HUDEP-2 (cell line): ENCODE data around the gene BST1.

Experiments used
- DNase-seq, 76 experiments: peaks; one replicate each; lab custom pipeline; 2025; ENCODE audit not compliant: unreplicated experiment in 76 of 76; lab: John Stamatoyannopoulos, UW

BST1 gene

DNA sequence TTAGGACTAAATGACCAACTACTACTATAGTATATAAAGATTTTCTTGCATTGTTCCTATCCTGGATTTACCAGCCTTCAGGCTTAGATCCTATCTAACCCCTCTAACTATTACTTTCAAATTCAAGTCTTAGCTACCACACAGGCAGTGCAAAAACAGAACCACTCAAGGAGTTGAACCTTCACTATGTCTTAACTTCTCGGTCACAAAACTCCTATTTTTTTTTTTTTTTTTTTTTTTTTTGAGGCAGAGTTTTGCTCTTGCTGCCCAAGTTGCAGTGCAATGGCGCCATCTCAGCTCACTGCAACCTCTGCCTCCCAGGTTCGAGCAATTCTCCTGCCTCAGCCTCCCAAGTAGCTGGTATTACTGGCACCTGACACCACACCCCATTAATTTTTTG is 27.5 kb upstream of the BST1 start:
- DNase-seq, result no peak

GRCh38 chr4:15676039-15676438 is 26.8 kb upstream of the BST1 start:
- DNase-seq, result no peak

GRCh38 chr4:15676899-15677298 is 26.0 kb upstream of the BST1 start:
- no peak for DNase-seq

- DNase-seq, result peak in 5 of 76 experiments; percentile 1 to 23 (median 4)
Observed at GRCh38 chr4:15677507-15677988, 25.3 kb upstream of the BST1 start.

- no peak for DNase-seq
Observed at GRCh38 chr4:15681067-15681371, 21.8 kb upstream of the BST1 start.

DNA sequence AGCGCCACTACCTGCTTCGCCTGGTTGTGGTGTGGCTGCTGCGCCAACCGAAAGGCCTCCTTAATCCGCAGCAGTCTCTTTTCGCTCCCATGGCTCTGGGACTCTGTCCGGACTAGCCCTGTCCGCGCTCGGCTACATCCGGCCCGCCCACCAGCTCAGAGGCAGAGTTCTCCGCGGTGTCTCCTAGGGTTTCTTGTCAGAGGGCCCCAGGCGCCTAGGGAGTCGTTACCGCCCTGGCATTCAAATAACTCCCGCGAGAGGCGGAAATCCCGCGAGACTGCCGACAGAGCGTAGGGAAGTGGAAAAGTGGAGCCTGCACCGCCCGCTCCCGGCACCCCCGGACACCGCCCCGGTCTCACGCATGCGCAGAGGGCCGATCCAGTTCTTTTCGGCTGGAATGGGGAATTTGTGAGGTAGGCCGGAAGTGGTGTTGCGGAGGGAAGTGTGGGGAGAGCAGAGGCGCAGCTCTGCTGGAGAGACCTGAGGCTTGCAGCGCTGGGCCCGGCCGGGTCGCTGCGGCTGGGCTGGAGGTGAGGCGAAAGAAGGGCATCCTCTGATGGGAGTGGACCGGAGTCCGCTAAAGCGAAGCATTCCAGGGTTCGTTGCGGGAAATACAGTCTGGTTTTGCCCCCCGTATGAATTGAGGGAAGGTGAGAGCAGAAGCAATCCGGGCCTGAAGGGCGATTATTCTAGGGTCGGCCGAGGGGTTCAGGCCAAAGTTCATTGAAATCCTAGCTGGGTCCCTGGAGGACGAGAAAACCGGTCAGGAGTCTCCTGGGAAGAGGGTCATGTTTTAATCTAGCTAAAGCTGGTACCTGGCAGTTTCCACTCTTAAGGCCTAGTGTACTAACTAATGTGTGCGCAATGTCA is 21.3 kb upstream of the BST1 start, which contains the start of gene FAM200B:
FAM200B (plus strand) TSS at position 456 of the 870 bp plus-strand sequence. CDS start 5,151 bp downstream, outside the sequence.
- peak; percentile 25 to 99 (median 95) for DNase-seq

DNA sequence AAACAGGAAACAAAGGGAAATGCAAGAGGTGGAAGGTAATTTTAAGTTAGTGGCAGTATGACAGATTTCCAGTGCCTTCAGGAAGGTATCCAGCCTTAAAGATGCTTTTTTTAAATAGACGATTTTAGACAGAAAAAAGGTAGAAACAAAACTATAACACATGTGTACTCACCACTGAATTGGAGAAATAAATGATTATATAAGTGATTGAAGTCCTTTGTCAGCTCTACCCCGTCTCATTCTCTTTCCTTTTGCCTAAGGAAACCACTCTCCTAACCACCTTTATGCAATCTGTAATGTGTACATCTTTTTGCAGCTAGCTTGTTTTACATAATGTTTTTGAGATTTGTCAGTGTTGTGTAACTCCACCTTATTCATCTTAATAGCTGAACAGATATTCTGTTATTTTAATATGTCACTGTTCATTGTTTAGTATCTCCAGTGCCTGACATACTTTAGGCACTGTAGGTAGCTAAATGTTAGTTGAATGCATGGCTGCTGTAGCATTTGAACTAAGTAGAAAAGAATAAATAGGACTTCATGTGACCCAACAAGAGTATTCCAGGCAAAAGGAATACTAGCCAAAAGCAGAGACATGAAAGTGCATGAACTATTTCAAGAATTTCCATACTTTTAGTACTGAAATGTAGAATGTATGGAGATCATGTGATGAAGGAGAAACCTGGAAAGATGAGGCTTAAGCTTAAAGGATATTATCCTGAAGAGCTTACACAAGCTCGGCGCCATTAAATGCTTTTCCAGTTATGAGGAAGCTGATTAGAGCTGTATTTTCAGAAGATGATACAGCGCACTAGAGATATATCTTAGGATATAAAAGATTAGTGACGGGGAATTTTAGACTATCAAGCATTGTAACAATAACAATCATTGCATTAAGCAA is 20.4 kb upstream of the BST1 start:
- peak in 2 of 76 experiments; percentile 1 for DNase-seq

GRCh38 chr4:15683143-15683495 is 19.7 kb upstream of the BST1 start:
- no peak for DNase-seq

DNA sequence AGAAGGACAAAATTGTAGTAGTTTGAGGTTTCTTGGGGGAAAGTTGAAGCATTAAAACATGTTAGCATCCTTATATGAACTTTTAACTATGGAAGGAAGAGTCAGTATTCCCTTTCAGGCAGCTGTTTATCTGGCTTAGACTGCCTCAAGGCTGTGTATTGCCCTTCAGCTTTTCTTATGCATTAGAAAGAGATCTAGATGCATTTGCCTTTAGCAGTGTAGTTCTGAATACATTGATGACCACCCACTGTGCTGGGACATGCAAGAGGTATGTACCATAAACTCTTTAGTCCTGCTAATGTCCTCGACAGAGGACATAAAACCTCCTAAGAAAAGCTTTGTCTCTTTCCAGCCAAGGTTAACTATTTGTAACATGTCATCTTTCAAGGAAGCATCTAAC is 18.4 kb upstream of the BST1 start:
- no peak for DNase-seq

- no peak for DNase-seq
Observed at GRCh38 chr4:15688051-15688450, 14.8 kb upstream of the BST1 start.

DNA sequence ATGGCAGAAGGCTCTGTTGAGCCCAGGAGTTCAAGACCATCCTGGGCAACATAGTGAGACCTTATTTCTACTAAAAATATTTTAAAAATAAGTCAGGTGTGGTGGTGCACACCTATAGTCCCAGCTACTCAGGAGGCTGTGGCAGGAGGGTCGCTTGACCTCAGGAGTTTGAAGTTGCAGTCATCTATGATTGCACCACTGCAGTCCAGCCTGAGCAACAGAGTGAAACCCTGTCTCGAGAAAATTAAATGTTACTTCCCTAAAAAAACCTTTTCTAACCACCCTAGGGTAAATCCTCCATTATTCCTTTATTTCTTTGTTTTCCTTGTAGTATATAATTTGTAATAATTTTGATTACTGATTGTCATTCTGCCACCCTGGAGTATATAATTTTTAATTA is 13.3 kb upstream of the BST1 start:
- no peak for DNase-seq

DNA sequence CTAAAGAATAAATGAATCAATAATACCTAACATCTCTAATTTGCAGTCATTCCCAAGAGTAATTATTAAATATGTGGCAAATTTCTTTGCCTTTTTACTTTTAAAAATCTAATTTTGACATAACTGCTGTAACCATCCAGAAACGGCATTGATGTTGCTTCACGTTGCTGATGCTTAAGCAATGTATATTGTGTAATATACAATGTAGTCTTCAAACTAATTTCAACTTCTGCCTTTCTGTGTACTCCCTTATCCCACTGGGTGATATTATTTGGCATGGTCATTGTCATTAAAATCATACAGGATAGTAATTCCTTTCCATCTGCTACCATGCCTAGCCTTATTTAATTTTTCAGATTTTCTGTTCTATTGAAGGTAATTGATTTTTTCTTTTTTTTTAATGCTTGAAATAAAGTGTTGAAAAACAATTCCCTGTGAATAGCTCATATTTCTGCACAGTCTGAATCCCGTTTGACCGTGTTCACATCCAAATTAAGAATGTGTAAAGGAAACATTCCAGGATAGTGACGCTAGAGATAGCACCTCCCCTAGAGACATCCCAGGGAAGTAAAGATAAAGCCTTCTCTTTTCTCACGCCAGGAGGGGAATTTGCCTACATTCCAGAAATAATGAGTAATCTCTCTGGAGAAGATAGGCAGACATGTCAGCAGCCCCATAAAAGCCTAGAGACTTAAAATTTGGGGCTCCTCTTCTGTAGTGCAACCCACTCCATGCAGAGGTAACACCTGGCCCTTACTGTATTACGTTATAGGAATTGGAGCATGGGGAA is 12.7 kb upstream of the BST1 start:
- DNase-seq, result no peak

GRCh38 chr4:15691346-15692135 is 11.3 kb upstream of the BST1 start:
- no peak for DNase-seq

GRCh38 chr4:15692602-15693001 is 10.3 kb upstream of the BST1 start:
- DNase-seq, result no peak

DNA sequence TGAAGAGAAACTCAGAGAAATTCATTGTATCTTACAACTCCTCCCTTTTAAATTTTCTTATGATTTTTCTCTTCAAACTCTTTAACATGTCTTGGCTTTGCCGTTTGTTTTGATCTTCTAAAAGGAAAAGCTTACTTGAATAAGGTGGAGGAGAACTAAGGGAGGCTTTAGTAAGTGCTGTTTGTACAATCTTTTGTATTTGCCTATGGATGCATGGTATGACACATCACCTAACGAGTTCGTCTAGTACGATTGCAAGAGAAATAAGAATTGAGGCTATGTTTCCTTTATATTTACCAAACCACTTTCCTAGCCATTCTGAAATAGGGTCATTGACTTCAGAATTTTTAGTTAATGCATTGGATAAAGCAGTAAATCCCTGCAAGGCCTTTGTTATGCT is 8.4 kb upstream of the BST1 start:
- no peak for DNase-seq

- no peak for DNase-seq
Observed at GRCh38 chr4:15695240-15695699, 7.6 kb upstream of the BST1 start.

GRCh38 chr4:15695729-15696128 is 7.1 kb upstream of the BST1 start:
- DNase-seq, result no peak

DNA sequence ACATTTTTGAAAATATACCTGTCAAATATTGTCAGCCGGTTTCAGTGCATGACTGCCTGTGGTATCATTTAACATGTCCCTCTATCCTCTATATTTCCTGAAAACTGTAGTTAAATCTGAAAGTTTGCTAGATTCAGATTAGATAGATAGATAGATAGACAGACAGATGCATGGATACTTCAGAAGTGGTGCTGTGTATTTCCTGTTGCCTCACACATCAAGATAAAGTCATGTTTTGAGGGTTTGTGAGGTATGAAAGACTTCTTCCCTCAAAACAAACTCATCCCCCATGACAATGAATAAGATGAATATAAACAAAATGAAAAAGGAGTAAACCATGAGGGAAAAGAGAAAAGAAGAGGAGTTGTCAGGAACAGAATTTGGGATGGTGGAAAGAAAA is 6.0 kb upstream of the BST1 start:
- no peak for DNase-seq

GRCh38 chr4:15703439-15703838 is 574 bp downstream of the BST1 start:
- no peak for DNase-seq

GRCh38 chr4:15704129-15704528 is 1.3 kb downstream of the BST1 start:
- DNase-seq, result no peak
